ENCODE data around the gene NRG3. TPM values are rescaled to one million over a fixed set of nuclear protein-coding genes. Genes with fewer than 3 reads are reported as not detected.

The NRG3 gene
- total RNA-seq, 4 donors from 2014 or later: 0.20 to 1.1 (median 0.84) TPM; not detected in 1

DNA sequence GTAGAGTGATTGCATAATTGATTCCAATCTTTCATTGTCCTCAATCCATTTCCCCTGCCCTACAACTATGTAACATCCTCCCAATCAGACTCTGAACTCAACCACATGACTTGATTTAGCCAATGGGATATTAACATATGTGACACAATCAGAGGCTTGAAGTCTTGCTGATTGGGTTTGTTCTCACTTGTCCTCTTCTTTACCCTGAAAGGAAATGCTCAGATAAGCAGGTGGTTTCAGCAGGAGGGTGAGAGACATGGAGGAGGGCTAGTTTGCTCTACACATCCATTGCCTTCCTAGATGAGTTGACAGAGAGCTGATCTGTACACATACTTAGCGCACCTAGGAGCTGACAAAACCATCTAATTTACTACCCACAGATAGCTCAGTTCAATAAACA lies 669.4 kb downstream of the NRG3 start:
- Histone ChIP-seq H3K36me3 (no peaks in the 10 kb centered on the region), H3K27ac (no peak overlapping the region), H3K9me3 (no peaks in the 10 kb centered on the region), H3K4me3 (no peak overlapping the region), H3K4me1 (no peaks in the 10 kb centered on the region), H3K27me3 (no peaks in the 10 kb centered on the region)
- TF ChIP-seq, protein P1, sequence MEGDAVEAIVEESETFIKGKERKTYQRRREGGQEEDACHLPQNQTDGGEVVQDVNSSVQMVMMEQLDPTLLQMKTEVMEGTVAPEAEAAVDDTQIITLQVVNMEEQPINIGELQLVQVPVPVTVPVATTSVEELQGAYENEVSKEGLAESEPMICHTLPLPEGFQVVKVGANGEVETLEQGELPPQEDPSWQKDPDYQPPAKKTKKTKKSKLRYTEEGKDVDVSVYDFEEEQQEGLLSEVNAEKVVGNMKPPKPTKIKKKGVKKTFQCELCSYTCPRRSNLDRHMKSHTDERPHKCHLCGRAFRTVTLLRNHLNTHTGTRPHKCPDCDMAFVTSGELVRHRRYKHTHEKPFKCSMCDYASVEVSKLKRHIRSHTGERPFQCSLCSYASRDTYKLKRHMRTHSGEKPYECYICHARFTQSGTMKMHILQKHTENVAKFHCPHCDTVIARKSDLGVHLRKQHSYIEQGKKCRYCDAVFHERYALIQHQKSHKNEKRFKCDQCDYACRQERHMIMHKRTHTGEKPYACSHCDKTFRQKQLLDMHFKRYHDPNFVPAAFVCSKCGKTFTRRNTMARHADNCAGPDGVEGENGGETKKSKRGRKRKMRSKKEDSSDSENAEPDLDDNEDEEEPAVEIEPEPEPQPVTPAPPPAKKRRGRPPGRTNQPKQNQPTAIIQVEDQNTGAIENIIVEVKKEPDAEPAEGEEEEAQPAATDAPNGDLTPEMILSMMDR (IDR thresholded peaks at IDR 0.05): no peak
- no peak for TF ChIP-seq EP300 (IDR thresholded peaks at IDR 0.05)
- TF ChIP-seq POLR2A (IDR thresholded peaks at IDR 0.05): no peak
- WGBS, 2 donors: 88 to 96% methylated on average over 1 of the region's 1 CpG
- no peak for DNase-seq (ENCODE audit: low spot score in 2 of 2)

GRCh38 chr10:82551506-82551905 lies 676.5 kb downstream of the NRG3 start:
- TF ChIP-seq EP300 (IDR thresholded peaks at IDR 0.05) (no peak), POLR2A (IDR thresholded peaks at IDR 0.05) (no peak)
- TF ChIP-seq, protein P1 (IDR thresholded peaks at IDR 0.05): no peak
- no peak overlapping the region for H3K27ac ChIP-seq
- no peaks in the 10 kb centered on the region for H3K4me1 ChIP-seq
- H3K9me3 ChIP-seq: no peaks in the 10 kb centered on the region
- 80 to 81% methylated on average over 3 of the region's 3 CpGs for WGBS, 2 donors
- H3K36me3 ChIP-seq: no peaks in the 10 kb centered on the region
- H3K4me3 ChIP-seq: no peak overlapping the region
- H3K27me3 ChIP-seq: no peaks in the 10 kb centered on the region
- no peak for DNase-seq (ENCODE audit: low spot score in 2 of 2)

DNA sequence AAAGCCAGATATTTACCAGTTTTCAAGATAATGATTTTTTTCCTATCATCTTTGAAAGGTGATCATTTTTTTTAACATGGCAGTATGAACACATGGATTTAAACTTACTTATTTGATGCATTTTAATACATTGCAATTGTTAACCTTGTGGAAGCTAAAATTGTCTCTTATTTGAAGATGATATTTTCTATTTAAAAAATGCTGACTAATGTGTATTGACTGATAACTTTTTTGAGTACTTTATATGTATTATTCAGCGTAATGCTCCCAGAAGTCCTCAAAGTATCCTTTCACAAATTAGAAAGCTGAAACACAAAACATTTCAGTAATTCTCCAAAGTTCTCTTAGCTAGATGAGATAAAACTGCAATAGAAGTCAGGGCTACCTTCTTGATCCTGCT lies 677.3 kb downstream of the NRG3 start:
- Histone ChIP-seq H3K27me3 (no peaks in the 10 kb centered on the region), H3K9me3 (no peaks in the 10 kb centered on the region), H3K4me3 (no peak overlapping the region), H3K36me3 (no peaks in the 10 kb centered on the region), H3K27ac (no peak overlapping the region), H3K4me1 (no peaks in the 10 kb centered on the region)
- TF ChIP-seq, protein P1 (IDR thresholded peaks at IDR 0.05): no peak
- TF ChIP-seq EP300 (IDR thresholded peaks at IDR 0.05) (no peak), POLR2A (IDR thresholded peaks at IDR 0.05) (no peak)
- DNase-seq (ENCODE audit: low spot score in 2 of 2): no peak
- WGBS, 2 donors: 88 to 91% methylated on average over 1 of the region's 1 CpG

DNA sequence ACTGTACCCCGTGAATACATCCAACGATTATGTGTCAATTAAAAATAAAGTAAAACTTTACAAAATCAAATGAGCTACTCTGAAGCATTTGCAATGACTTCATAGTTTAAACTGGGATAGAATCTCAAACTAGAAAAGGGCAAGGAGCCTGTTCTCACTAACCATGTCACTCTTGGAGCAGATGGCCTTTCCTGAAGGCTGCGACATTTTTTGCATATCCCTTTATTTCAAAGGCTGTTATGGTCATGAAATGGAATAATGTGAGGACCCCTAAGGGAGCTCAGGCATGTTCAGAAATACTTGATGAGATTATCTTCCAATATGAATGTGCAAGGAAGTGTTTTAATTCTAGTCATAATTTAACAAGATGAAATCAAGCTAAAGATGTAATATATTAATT lies 679.4 kb downstream of the NRG3 start:
- 86 to 90% methylated on average over 3 of the region's 3 CpGs for WGBS, 2 donors

DNA sequence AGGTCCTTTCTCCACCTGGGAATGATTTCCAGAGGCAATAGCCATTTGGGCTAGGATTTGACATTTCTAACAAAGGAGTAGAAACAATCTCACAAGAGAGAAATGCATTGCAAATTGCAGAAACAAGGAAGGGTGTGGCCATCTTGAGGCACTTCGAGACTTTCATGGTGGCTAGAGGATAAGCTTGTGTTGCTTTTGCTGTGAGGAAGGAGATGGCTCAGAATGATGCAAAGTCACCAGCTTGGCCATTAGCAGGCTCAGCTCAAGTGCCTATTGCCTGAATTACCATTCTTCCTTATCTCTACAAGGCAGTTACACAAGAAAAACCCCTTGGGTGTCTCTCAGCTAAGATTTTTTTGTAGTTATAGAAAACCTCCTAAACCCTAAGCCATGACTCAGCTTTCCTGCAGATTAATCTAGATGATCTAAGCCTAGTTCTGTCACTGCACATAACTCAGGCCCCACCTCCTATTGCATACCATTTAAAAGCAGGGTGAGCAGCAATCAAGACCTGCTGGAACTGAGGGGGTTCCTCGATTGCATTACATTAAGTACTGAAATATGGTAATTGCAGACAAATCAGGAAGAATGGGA lies 683.1 kb downstream of the NRG3 start:
- Histone ChIP-seq H3K27ac (no peak overlapping the region), H3K9me3 (no peaks in the 10 kb centered on the region), H3K36me3 (no peaks in the 10 kb centered on the region), H3K4me3 (no peak overlapping the region), H3K27me3 (no peaks in the 10 kb centered on the region), H3K4me1 (no peaks in the 10 kb centered on the region)
- DNase-seq (ENCODE audit: low spot score in 2 of 2): no peak
- no peak for TF ChIP-seq EP300 (IDR thresholded peaks at IDR 0.05)
- no peak for TF ChIP-seq POLR2A (IDR thresholded peaks at IDR 0.05)
- TF ChIP-seq, protein P1 (IDR thresholded peaks at IDR 0.05): no peak
- WGBS, 2 donors: 51 to 70% methylated on average over 2 of the region's 2 CpGs

More for the DNA sequence above, 679.4 kb downstream of the NRG3 start:
- no peaks in the 10 kb centered on the region for H3K27me3 ChIP-seq
- H3K27ac ChIP-seq: no peak overlapping the region
- no peaks in the 10 kb centered on the region for H3K4me1 ChIP-seq
- H3K36me3 ChIP-seq: no peaks in the 10 kb centered on the region
- TF ChIP-seq EP300 (IDR thresholded peaks at IDR 0.05): no peak
- no peak for TF ChIP-seq POLR2A (IDR thresholded peaks at IDR 0.05)
- TF ChIP-seq, protein P1 (IDR thresholded peaks at IDR 0.05): no peak
- H3K4me3 ChIP-seq: no peak overlapping the region
- H3K9me3 ChIP-seq: no peaks in the 10 kb centered on the region
- DNase-seq (ENCODE audit: low spot score in 2 of 2): no peak

All from tibial nerve (tissue), 4 donors.